Pulmonary artery endothelial cell (primary cell): ENCODE measurements around the gene PGPEP1. TPM values are rescaled to one million over a fixed set of nuclear protein-coding genes. Genes with fewer than 3 reads are reported as not detected.
"Not testable (repeated sequence)": the region's sequence is repeated elsewhere in the genome, so short reads cannot be mapped to it uniquely, and the experiment has no call there.

Source experiments
- DNase-seq: peaks from one replicate; pipeline ENCODE4 v3.0.0-alpha.2; 2011; ENCODE audit warnings: low read depth, low spot score
- total RNA-seq: library from RNA; depleted of rRNA; stranded (reverse); fragments of >200 nt; gene quantifications from 2 replicates; pipeline ENCODE4 v1.2.3, GENCODE V29; 2014

The PGPEP1 gene
- total RNA-seq, 1 donor from 2014 or later = 25.7 TPM

DNA sequence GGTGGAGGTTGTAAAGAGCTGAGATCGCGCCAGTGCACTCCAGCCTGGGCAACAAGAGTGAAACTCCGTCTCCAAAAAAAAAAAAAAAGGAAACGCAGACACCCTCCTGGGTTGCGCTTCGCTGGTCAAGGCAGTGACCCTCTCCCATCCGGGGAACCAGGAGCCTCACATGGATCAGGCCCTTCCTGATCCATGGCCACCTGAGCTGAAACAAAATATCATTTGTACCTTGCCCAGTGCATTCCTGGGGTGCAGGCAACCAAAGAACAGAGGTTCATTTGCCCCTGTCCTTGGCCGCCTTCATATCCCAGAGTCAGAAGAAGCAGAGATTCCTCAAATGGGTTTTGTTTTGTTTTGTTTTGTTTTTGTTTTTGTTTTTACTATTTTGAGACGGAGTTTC is 9.5 kb upstream of the PGPEP1 start:
- DNase-seq = no peak

DNA sequence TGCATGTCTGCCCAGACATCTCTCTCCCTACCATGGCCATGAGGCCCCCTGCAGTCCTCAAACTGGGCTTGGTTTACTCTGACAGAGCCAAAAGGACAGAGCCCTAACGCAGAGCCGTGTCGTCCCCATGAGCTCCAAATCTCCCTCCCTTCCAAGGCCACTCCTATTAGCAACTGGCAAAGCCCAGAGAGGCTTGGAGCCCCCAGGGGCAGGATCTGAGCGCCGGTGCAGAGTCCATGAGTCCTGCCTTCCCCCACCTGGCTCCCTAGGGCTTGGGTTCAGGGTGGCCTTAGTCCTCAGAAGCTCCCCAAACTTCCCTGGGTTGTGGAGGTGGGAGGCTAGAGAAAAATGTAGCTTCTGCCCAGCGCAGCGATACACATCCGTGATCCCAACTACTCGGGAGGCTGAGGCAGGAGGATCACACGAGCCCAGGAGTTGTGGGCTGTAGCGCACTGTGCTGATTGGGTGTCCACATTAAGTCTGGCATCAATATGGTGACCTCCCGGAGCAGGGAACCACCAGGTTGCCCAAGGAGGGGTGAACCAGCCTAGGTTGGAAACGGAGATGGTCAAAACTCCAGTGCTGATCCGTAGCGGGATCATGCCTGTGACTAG is 7.4 kb upstream of the PGPEP1 start:
- DNase-seq = no peak

DNA sequence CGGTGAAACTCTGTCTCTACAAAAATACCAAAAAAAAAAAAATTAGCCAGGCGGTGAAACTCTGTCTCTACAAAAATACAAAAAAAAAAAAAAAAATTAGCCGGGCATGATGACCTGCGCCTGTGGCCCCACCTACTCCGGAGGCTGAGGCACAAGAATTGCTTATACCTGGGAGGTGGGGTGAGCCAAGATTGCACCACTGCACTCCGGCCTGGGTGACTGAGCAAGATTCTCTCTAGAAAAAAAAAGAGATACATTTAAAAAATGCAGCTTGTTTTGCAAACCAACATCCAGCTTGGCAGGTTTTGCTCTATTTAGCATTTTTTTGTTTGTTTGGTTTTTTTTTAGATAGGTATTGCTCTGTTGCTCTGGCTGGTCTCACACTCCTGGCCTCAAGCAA is 6.7 kb upstream of the PGPEP1 start:
- no peak for DNase-seq

DNA sequence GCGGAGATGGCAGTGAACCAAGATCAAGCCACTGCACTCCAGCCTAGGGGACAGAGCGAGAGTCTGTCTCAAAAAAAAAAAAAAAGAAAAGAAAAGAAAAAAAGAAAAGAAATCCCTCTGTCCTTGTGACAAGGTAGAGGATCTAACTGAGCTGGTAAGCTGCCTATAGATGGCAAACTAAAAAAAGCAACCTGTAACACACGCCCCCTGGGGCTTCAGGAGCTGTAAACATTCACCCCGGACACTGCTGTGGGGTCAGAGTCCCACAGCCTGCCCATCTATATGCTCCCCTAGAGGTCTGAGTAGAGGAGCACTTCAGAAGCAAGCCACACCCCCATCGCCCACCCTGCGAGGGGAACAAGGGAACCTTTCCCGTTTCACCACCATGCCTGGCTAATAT is 4.3 kb upstream of the PGPEP1 start:
- DNase-seq = no peak

DNA sequence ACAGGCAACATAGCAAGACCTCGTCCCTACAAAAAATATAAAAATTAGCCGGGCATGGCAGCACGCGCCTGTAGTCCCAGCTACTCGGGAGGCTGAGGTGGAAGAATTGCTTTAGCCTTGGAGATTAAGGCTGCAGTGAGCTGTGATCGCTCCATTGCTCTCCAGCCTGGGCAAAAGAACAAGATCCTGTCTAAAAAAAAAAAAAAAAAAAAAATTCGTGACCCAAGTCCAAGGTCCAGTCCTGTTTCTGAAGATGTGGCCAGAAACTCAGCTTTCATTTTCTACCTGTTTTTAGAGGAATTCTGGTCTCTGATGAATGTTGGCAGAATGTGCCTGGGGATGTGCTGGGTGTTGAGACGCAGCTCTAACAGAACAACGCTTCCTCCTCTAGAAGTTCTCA is 1.9 kb upstream of the PGPEP1 start:
- DNase-seq = no peak

DNA sequence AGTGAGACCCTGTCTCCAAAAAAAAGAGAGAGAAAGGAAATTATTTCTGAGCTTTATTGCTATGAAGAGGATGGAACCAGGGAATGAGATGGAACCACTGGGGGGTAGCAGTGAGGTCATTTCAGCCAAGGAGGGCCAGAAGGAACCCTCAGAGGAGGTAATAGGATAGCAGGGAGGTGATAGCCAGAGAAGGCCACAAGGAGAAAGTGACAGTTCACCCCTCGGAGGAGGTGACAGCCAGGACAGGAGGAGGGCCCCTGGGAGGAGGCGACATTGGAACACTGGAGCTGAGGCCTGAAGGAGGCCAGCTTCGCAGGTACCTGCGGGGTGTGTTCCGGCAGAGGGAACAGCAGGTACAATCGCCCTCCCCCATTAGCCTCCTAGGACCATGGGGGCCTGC is 675 bp upstream of the PGPEP1 start:
- DNase-seq = no peak

DNA sequence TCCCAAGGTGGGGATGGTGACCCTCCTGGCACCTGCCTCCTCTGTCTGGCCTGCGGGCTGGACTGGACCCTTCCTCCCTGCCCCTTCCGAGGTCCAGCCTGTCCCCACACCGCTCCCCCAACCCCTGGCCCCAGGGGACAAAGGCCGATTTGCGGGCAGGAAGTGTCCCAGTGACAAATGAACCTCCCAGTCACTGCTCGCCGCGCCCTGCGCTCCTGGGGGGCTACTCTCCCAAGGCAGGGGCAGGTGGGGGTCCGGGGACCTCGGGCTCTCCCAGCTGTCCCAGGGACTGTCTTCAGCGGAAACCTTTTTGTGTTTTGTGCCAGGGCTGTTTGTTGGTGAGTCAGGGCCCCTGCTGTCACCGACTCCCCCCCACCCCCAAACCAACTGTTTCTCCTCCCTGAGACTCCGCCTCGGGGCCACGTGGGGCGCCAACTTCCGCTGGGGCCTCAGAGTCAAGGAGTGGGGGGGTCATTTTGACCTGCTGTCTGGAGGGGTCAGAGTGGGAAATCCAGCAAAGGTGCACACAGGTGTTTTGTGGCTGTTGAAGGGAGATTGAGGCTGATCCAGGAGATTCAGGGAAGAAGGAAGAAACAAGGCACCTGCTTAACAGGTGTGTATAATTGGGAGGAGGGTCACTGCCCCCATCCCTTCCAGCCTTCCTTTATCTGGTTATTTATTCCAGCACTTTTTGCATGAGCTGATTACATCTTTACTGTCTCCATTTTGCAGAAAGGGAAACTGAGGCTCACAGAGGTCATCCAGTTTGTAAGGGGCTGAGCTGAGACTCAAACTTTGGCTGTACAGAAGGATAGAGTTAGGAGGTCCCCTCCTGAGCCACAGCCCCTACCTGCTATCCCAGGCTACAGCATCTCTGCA is 831 bp downstream of the PGPEP1 start:
- no peak for DNase-seq

DNA sequence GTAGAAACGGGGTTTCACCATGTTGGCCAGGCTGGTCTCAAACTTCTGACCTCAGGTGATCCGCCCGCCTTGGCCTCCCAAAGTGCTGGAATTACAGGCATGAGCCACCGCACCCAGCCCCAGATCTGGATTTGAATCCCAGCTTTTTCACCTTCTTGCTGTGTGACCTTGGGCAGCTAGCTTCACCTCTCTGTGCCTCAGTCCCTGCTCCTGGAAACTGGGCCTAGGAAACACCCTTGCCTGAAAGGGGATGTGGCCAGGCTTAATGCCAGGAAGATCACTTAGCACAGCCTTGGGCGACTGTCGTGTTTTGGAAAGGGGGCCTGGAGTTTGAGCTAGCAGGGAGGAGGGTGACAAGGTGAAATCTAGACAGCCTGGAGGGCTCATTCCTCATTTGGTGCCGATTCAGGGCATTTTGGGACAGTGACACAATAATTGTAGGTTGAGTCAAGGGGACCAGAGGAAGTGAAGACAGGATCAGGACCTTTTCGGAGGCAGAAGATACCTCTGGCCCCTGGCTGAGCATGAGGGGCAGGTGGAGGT is 1.8 kb downstream of the PGPEP1 start:
- DNase-seq = no peak

DNA sequence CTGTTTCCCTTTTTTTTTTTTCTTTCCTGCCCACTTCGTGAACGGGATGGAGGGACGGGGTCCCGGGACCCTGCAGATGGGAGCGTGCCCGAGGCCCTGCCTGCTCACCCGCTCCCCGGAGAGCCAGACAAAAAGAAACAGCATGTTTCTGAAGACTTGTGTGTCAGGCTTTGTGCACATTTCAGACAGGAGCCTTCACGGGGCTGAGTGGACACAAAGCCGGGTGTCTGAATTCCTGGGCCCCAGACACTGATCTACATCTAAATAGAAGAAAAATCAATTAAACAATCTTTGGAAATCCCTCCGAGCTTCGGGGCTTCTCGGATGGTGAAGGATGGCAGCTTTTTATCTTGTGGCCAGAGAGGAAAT is 4.2 kb downstream of the PGPEP1 start:
- DNase-seq = no peak

DNA sequence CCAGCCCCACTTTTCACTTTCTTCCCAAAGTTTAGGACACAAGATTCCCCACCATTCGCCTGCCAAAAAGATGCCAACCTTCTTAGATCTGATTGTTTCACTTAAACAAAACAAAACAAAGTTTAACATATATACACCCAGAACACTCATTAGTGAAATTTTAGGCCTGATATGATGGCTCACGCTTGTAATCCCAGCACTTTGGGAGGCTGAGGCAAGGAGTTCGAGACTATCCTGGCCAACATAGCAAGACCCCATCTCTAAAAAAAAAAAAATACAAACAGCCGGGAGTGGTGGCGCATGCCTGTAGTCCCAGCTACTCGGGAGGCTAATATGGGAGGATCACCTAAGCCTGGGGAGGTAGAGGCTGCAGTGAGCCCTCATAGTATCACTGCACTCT is 4.9 kb downstream of the PGPEP1 start:
- DNase-seq = no peak

DNA sequence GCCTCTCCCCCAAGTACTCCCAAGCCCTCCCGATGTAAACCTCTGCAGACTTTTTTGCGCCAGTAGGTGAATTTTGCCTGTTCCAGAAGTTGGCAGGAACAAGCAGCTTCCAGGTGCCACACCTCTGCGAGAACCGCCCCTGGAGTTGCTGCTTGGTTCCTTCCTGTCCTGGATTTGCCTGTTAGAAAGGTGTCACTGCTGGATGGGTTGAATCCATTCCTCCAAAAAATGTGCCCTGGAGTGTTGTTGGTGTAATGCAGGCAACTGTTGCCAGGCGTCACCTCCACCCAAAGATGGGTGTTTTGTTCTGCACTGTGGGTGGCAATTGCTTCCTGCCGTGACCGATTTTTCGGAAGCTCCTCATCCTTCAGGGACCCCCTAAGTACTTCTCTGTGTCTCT is 5.7 kb downstream of the PGPEP1 start:
- DNase-seq = no peak

DNA sequence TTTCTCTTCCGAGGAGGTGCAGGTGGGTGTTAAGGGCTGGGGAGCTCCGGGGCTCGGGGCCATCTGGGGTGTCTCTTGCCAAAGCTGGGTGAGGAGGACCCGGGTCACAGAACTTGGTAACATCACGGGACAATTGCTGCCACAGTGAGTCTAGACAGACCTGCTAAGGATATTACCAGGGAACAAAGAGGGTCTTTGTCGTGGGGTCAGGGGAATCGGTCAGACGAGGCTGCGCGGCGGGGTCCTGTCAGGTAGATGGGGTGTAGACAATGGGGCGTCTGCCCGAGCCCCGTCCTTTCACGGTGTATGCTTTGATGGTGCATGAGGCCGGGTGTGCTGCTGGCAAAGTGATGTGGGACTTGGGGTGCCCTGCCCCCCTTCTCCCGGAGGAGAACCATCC is 7.8 kb downstream of the PGPEP1 start:
- no peak for DNase-seq

DNA sequence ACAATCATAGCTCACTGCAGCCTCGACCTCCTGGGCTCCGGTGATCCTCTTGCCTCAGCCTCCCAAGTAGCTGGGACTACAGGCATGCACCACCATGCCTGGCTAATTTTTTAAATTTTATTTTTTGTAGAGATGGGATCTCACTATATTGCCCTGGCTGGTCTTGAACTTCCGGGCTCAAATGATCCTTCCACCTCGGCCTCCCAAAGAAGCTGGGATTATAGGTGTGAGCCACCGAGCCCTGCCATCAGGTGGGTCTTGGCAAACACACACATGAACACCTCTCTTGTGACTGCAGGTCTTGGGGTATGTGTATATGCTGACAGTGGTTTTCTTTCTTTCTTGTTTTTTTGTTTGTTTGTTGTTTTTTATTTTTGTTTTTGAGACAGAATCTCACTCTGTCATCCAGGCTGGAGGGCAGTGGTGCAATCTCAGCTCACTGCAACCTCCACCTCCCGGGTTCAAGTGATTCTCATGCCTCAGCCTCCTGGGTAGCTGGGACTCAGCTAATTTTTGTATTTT is 8.5 kb downstream of the PGPEP1 start:
- not testable (repeated sequence) for DNase-seq

DNA sequence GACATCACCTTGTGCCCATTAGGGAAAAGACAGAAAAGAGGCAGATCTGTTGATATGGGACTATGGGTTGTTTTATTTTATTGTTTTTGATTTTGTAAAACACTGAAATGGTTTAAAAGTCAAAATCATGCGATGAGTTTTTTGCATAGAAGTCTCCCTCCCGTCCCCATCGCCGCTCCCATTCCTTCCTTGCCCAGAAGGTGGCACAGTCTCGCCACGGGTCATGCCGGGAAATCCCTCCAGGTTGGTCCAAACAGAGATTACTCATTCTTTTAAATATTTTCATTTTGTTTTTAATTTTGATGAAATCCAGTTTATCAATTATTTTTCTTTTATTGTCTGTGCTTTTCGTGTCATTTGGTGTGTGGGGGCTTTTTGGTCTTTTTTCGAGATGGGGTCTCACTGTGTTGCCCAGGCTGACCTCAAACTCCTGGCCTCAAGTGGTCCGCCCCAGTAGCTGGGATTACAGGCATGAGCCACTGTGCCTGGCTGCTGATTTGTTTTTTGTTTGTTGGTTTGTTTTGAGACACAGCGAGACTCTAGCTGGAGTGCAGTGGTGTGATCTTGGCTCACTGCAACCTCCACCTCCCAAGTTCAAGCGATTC is 9.2 kb downstream of the PGPEP1 start:
- no peak for DNase-seq

DNA sequence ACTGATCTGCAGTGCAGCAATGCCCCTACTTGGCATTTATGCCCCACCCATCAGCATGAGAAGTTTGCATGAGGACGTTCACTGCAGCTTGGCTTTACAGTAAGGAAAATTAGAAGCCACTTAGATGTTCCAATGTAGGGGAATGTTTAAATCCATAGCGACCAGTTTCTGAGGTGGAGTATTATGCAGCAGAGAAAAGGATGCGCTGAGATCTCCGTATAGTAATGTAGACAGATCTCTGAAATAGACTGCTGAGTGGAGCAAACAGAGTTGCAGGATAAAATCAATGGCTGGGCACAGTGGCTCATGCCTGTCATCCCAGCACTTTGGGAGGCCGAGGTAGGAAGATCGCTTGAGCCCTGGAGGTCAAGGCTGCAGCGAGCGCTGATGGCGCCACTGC is 10.1 kb downstream of the PGPEP1 start:
- no peak for DNase-seq

DNA sequence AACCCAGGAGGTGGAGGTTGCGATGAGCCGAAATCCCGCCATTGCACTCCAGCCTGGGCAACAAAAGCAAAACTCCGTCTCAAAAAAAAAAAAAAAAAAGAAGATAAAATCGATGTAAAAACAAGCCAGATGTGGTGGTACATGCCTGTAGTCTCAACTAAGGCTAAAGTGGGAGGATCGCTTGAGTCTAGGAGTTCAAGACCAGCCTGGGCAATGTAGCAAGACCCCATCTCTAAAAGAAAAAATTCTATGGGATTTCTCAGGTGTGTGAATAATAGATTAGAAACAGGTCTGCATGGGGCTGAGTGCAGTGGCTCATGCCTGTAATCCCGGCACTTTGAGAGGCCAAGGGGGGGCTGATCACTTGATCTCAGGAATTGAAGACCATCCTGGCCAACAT is 11.1 kb downstream of the PGPEP1 start:
- no peak for DNase-seq

DNA sequence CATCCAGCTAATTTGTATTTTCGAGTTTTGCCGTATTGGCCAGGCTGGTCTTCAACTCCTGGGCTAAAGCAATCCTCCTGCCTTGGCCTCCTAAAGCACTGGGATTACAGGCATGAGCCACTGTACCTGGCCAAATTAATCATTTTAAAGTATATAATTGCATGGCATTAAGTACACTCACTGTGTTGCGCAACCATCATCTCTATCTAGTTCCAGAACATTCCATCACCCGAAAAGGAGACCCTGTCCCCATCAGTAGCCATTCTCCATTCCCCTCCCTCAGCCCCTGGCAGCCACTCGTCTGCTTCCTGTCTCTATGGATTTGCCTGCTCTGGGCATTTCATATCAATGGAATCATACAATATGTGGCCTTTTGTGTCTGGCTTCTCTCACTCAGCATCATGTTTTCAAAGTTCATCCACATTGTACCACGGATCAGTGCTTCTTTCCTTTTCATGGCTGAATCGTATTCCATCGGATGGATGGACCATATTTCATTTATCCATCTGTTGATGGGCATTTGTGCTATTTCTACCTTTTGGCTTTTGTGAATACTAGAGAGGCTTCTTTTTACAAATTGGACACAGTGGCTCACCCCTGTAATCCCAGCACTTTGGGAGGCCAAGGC is 13.1 kb downstream of the PGPEP1 start:
- DNase-seq = no peak

DNA sequence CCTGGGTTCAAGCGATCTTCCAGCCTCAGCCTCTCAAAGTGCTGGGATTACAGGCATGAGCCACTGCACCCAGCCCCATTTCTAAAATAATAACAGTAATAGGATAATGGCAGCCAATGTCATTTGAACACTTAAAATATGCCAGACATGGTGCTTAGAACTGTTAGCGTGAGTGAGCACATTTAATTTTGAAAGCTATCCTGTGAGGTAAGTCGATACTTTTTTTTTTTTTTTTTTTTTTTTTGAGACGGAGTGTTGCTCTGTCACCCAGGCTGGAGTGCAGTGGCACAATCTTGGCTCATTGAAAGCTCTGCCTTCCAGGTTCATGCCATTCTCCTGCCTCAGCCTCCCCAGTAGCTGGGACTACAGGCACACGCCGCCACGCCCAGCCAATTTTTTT is 14.3 kb downstream of the PGPEP1 start:
- not testable (repeated sequence) for DNase-seq

DNA sequence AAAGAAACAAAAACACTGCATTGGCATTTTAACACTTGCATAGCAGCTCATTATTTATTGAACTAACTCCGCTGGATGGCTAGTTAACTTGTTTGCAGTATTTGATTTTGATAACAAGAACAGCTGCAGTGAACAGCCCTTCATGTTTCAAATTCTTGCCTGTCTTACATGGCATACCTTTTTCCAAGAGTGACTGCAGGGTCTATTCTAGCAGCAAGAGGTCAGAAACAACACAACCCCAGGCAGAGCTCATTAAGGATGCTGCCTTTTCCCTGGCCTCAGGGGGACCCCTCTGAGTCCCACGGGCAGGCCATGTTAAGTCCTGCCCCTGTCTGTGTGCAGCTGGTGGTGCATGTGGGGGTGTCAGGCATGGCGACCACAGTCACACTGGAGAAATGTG is 16.6 kb downstream of the PGPEP1 start:
- DNase-seq = no peak

DNA sequence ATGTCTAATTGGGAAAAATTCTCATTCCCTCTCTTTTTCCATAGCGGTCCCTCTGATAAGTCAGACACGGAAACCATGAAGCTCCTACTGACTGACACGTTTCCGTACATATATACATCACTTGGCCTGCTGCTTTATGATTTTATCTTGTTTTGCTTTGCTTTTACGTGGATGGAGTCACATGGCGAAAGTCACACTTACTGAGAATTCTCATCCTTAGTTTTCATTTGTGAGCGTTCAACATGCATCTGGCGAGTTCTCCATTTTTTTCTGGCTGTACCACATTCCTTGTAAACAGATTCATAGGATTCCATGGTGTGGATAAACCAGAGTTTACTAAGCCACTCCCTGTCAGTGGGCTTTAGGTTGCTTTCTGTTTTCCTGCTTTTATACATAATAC is 21.2 kb downstream of the PGPEP1 start:
- DNase-seq = no peak

DNA sequence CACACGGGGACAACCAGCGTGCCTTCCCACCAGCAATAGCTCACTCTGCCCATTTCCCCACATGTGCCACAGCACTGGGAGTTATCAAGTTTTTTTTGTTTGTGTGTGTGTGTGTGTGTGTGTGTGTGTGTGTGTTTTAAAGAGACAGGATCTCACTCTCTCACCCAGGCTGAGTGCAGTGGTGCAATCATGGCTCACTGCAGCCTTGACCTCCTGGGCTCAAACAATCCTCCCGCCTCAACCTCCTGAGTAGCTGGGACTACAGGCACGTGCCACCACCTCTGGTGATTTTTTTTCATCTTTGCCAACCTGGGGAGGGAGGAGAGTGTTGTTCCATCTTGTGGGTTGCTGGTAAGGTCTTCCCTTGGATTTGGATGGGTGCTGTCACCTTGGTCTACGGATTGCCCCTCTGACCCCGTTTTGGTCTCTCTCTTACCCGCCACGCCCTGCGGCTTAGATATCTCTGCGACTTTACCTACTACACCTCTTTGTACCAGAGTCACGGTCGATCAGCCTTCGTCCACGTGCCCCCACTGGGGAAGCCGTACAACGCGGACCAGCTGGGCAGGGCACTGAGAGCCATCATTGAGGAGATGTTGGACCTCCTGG is 22.6 kb downstream of the PGPEP1 start:
- no peak for DNase-seq
